GM21786 (cell line): ENCODE measurements around the gene NFKBIA.
"Not testable (repeated sequence)": the region's sequence is repeated elsewhere in the genome, so short reads cannot be mapped to it uniquely, and the experiment has no call there.

Experiments used
- ATAC-seq: cut with Tn5 transposase; IDR thresholded peaks from one replicate; pipeline ENCODE4 v1.9.1; 2021; ENCODE audit not compliant: unreplicated experiment

The NFKBIA gene

DNA sequence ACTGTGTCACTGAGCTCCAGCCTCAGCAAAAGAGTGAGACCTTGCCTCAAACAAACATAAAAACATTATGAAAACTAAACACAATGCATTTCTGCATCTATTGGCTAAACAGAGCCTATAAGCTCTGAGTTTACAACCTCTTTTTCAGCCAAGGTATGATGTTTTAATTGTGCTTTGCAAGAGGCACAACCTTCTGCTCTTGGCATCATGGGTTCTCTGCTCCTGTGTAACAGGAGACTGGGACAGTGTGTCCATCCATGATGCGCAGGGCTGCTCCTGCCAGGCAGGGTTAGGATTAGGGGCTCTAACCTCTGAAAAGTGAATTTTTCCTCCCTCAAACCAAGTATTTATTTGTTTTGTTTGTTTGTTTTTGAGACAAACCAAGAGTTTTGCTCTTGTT lies 5.0 kb upstream of the NFKBIA start:
- ATAC-seq = no peak

GRCh38 chr14:35408026-35408425 lies 3.5 kb upstream of the NFKBIA start:
- no peak for ATAC-seq

- no peak for ATAC-seq
These were observed 2.7 kb upstream of the NFKBIA start for GRCh38 chr14:35407306-35407630.

DNA sequence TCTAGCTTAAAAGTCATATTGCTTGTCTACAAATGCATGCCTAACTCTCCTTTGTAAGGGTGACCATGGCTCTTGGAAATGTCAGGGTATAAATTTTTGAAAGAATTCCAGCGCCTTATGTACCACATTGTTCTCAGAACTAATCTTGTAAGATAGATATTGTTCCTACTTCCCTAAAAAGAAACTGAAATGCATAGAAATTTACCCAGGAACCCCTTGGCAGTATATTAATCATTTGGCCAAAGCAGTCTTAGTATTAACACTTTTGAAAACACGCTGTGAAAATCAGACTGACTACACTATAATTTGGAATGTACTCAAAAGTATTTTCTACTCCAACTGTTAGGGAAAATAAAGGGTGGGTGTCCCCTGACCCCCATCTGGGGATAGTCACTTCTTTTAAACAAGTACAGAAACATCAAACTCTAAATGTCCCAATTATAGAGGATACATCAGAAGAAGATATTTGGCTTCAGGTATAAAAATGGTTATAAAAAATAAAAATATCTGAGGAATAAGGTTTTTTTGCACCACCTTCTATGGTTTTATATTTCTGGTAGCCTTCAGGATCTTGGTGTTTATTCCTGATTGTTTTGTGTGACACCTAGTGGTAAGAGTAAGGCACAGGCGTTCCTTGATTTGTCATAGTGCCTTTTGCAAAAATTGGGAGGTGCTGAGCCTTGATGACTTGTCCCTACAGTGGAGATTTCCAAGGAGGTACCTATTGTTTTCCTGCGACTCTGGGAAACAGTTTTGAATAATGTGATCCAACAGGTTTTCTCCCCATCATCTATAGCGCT lies 2.2 kb upstream of the NFKBIA start:
- no peak for ATAC-seq

DNA sequence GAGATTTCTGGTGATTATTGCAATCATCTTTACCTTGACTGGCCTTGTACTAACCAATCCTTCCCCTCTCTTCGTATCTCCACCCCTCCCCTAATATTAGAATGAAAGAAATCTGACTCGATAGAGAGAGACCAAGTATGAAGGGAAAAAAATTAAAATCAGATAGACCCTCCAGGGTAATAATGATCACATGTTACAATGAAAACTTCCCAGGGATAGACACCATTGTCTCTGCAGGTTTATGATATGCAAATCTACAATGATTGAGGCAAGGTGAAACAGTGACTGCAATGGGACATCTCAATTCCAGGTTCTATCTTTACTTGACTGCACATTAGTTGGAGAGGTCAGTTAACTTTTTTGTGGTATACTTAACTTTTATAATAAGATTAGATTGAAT lies 1.5 kb upstream of the NFKBIA start:
- no peak for ATAC-seq

GRCh38 chr14:35405304-35405996 lies 901 bp upstream of the NFKBIA start:
- ATAC-seq = no peak

DNA sequence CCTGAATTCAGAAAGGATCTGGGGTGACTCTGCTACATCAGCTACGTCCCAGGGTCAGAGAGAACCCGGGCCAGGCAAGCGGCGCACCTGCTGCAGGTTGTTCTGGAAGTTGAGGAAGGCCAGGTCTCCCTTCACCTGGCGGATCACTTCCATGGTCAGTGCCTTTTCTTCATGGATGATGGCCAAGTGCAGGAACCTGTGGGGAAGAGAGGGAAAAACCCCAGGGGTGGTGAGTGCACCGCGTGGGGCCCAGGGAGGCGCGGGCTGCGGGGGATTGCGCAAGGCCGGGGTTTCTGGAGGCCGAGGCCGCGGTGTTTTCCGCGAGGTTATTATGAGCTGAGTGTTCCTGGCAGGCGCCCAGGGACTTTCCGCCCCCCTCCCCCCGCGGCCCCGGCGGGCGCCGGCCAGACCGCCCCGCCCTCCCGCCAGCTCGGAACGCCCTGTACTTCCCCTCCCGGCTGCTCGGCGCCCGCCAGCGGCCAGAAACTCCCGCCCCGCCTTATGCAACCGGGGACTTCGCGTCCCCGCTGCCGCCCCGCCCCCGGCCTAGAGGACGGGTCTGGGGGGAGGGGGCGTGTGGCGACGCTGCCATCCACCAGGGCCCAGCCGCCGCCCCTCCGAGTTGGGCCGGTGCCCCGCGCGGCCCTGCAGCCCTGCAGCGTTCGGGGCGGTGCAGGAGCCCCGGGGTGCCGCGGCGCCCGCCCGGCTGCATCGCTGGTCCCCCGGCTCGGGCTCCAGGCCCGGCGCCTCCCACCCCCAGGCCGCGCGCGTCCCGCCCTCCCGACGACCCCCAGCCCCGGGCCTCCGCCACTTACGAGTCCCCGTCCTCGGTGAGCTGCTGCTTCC lies 723 bp downstream of the NFKBIA start:
- peak; percentile 45 for ATAC-seq

GRCh38 chr14:35403114-35403602 lies 1.4 kb downstream of the NFKBIA start:
- ATAC-seq = no peak

- ATAC-seq = no peak
These were observed 2.0 kb downstream of the NFKBIA start for GRCh38 chr14:35402323-35403113.

DNA sequence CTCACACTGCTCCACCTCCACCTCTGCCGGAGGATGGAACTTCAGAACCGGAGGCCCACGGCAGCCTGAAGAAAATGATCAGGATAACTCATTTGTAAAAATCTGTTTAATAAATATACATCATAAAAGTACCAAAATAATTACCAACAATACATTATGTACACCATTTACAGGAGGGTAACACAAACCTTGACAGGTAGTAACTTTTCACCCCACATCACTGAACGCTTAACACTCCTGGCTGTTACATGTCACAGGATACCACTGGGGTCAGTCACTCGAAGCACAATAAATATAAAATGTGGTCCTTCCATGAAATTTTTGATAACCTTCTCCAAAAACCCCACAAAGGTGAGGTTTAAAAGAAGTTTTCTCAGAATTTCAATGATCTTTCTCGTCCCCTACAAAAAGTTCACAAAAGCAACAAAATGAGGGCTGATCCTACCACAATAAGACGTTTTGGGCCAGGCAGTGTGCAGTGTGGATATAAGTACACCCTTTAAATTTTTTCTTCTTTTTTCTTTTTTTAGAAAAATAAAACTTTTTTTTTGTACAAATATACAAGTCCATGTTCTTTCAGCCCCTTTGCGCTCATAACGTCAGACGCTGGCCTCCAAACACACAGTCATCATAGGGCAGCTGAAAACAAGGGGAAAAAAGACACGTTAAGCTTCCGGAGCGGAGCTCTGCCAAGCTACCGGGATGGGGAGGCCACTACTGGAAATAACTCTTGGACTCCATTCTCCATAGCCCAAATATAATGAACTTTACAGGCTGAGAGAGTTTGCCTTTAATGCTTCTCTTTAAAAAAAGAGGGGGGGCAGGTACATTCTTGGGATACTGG lies 2.9 kb downstream of the NFKBIA start:
- no peak for ATAC-seq

- ATAC-seq = no peak
These were observed 3.7 kb downstream of the NFKBIA start for GRCh38 chr14:35400648-35401421.

GRCh38 chr14:35399083-35399937 lies 5.2 kb downstream of the NFKBIA start:
- no peak for ATAC-seq

DNA sequence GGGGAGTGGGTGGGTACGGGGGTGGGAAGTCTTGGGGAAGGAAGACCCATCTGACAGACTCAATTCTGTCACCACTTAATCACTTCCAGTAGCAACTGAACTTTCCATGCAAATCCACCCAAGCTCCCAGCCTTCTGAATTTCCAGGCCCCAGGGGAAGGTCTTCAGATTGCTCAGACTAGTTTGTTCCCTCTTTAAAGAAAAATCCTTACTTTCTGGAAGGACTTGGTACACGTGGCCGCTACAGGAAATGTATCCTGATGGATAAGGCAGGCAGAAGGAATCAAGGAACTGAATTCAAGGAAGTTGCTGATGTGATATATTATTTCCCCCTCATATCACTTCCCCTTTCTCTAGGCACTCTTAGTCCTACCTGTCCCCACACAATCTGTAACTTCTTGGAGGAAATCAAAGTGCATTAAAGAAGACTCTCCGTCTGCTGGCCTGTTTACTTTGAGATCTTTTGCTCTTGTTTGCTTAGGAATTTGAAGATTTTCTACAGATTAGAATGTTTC lies 6.4 kb downstream of the NFKBIA start:
- ATAC-seq = no peak

GRCh38 chr14:35396610-35397009 lies 7.9 kb downstream of the NFKBIA start:
- not testable (repeated sequence) for ATAC-seq

DNA sequence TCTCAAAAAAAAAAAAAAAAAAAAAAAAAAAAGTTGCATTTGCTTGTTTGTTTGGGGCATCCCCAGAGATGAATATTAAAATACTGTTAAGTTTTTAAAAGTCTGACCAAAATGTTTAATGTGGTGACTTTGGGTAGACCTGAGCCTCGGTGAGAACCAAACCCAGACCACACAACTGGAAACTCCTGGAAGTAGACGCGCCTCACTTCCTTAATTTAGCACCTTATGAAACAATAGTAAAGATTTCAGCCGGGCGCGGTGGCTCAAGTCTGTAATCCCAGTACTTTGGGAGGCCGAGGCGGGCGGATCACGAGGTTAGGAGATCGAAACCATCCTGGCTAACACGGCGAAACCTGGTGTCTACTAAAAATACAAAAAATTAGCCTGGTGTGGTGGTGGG lies 9.3 kb downstream of the NFKBIA start:
- ATAC-seq = no peak

DNA sequence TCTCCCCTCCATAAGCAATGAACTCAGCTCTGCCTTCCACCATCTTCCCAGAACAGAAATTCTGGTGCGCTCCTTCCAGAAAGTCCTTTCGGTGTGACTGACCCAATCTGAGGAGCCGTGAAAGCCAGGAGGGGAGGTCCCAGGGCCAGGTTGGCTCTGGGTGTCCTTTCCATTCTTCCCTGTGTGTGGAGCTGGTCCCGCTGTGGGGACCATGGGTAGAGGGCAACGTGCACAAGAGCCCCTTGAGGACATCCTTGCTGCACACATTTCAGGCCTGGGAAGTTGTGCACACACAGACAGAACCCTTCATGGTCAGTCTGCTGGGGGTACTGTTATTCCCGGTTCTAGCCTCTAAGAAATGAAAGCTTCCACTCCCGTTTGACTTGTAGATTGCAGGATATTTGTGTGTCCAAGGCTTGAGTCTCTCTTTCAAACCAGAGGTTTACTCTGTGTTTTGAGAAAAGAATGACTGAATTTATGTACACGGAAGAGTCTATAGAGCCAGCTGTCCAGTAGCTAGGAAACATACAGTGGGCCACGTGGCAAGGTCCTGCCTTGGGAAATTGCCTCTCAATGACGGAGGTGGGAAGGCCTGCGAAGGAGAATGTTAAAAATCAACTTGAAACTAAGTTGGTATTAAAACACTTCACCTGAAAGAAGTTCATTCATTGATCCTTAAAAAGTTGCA lies 10.1 kb downstream of the NFKBIA start:
- no peak for ATAC-seq

GRCh38 chr14:35393826-35394225 lies 10.7 kb downstream of the NFKBIA start:
- ATAC-seq = no peak
